GM18526 (cell line): Measurements from ENCODE around the gene TRMO.

Source experiments
- POLR2A ChIP-seq: IDR thresholded peaks from 3 replicates; pipeline ENCODE4 v1.6.1; 2011; ENCODE audit not compliant: insufficient read length; ENCODE audit errors: extremely low read depth

TRMO gene

DNA sequence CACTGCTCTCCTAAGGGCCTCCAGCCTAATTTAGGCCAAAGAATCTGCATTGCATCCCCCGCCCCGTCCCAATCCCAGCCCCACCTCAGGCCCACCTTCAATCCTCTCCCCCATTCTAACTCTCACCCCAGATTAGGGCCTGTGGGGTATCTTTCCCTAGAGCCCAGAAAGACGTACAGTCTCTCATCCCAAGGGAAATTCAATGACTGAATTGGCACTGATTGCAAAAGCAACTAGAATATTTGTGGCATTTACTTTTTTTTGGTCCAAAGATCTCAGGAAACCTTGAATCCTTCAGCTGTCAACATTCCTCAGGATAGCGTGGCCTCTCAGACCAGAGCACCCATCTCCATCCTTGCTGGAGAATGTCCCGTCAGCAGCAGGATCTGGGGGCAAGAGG, 30.6 kb downstream of the TRMO start:
- TF ChIP-seq POLR2A: no peak

DNA sequence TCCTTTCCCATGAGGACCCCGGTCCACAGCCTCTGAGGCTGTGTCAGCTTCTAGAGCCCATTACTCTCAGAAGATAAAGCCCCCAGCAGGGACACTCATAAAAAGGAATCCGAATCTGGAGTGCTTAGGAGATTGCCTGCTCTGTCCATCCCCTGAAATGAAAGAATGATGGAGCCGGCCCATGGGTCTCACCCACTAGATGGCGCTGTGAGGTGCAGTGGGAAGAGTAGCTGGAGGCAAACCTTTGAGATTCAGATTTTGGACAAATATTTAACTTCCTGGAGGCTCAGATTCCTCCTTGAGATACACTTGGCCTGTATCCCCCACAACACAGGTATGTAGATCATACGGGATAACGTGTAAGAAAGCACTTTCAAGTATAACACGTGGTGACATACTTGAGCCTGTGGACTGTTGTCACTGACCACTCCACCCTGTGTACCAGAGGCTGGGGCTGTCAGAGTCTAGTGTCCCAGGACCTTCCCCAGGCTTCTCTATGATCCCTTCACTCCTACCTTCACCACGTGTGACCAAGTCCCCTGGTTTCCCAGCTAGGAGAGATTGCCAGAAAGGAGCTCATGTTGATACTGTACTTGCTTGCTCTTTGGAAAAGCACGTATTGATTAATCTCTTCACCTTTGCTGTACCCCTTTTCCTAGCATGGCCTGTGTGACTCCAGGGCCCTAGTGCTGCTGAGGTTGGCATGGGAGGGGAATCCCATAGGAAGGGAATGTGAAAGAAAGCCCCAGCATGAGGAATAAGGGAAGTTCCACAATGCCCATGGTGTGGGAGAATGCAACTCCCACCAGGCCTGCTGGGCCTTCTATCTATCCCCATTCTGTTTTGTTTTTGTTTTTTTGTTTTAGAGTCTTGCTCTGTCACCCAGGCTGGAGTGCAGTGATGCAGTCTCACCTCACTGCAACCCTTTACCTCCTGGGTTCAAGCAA, 32.1 kb downstream of the TRMO start:
- TF ChIP-seq POLR2A: no peak

DNA sequence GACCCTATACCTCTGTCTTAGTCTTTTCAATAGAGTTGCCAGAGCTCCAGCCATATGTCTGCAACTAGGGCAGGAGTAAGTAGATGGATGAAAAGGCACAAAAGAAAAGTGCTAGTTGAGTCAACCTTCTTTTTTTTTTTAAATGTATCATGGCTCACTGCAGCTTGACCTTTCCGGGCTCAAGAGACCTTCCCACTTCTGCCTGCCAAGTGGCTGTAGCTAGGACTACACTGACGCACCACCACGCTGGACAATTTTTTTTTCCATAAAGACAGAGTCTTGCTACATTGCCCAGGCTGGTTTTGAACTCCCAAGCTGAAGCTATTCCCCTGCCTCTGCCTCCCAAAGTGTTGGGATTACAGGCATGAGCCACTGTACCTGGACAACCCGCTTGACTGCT, 42.0 kb downstream of the TRMO start:
- TF ChIP-seq POLR2A: no peak

DNA sequence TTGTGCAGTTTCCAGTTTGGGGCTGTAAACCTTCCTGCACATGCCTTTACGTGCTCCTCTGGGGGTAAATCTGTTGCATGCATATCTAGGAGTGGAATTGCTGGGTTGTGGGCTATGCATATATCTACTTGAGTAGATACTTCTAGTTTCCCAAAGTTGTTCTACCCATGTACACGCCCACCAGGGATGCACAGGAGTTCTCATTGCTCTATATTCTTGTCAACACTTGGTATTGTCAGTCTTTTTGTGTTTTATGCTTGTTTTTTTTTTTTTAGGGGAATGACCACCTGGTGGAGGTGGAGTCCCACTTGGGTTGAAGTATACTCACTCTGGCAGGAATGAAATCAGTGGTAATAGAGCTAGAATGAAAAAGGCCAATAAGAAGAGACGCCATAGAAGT, 46.2 kb downstream of the TRMO start:
- TF ChIP-seq POLR2A: no peak

DNA sequence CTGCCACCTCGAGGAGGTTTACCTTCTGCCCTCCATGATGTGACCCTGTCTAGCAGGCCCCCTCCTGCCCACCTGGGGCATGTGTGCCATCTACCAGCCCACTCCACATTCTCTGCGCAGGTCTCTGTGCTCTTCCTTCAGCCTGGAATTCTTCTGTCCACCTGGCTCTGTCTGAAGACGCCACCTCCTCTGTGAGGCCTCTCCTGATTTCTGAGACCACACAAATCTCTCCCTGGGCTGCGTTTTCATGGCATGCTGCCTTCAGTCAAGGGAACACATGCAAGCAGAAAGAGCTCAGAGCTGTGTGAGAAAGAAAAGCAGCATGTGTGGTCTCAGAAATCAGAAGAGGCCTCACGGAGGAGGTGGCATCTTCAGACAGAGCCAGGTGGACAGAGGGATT, 47.2 kb downstream of the TRMO start:
- no peak for TF ChIP-seq POLR2A

DNA sequence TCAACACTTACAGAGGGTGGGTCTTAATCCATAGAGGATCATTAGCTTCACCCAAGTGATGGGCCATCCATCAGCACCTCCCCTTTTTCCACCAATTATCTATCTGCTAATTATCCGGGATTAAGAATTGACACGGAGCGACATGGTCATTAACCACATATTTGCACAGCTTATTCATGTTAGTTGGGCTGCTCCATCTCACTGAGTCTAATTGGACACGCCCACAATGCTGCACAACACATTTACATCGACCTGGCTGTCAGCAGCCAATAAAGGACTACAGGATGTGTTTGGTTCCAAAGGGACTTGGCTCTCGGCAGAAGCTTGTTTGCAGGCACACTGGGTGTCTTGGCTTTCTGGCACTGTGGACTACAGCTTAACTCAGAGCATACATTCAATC, 47.7 kb downstream of the TRMO start:
- TF ChIP-seq POLR2A: no peak

DNA sequence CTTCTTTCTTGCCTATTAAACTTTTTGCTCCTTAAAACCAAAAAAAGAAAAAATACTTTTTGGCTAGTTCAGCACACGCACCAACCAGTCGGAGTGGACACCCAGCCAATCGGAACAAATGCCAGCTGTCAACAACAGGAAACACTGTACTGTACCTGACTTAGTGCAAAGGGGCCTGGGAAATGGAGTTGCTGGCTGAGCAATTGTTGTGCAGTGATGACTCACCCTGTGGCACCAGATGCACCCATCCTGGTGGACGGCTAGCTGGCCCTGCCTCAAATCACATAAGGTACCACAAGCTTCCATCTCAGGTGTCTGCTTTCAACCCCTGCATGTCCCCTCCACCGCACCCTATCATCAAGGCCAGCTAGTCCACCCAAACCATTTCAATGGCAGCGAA, 48.4 kb downstream of the TRMO start:
- TF ChIP-seq POLR2A: no peak

DNA sequence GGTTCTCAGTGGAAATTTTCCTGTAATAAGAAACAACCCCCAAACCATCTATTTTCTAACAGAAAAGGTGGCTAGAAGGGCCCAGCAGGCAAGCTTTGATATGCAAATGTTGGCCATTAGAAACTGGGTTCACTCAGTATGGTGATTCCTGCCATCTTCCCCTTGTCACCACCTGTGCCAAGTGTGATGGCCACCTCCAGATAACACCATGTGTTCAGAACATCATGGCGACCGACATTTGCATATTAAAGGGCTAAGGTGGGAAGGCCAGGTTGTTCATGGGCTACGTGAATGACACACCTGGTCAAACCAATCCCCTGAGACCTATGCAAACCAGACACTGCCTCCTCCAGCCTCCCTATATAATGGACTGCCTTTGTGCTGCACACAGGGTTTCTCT, 48.9 kb downstream of the TRMO start:
- no peak for TF ChIP-seq POLR2A

DNA sequence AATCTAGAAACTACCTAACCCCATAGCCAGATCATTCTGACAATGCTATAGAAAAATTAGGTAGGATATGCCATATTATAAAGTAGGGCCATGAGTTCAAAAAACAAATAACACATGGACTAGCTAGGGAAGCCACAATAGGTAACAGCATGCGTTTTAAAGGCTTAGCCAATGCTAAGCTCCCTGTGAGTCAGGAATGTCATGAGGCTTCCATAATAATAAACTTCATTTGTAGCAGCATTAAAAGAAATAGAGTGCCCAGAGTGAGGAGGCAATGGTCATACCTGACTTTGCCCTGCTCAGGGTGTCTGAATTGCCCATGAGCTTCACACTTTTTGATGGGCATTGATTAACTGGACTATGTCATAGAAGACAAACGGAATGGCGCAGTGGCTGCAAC, 53.4 kb downstream of the TRMO start:
- TF ChIP-seq POLR2A: no peak

DNA sequence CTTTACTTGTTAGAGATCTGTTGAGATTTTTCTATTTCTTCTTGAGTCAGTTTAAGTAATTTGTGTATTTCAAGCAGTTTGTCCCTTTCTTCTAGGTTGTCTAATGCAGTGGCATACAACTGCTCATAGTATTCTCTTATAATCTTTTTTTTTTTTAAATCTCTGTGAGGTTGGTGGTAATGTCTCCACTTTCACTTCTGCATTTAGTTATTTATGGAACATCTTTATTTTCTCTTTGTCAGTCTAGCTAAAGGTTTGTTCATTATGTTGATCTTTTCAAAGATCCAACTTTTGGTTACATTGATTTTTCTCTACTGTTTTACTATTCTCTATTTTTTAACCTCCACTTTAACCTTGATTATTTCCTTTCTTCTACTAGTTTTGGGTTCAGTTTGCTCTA, 55.5 kb downstream of the TRMO start:
- no peak for TF ChIP-seq POLR2A

DNA sequence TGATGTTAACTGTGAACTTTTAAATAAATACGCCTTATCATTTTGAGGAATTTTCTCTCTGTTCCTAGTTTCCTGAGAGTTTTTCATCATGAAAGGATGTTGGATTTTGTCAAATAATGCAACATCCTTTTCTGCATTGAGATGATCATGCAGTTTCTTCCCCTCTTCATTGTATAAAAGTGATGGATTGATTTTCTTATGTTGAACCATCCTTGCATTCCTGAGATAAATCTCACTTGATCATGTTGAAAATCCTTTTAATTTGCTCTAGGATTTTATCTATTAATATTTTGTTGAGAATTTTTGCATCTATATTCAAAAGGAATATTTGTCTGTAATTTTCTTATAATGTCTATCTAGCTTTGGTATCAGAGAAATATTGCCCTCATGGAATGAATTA, 56.0 kb downstream of the TRMO start:
- TF ChIP-seq POLR2A: no peak

DNA sequence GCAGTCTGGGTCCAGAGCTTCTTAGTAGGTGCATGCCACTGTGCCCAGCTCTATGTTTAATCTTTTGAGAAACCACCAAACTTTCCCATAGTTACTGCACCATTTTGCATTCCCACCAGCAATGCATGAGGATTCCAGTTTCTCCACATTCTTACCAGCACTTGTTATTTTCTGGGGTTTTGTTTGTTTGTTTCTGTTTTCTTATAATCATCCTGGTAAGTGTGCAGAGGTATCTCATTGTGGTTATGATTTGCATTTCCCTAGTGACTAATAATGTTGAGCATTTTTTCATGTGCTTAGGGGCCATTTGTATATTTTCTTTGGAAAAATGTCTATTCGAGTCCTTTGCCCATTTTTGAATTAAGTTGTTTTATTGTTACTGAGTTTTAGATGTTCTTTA, 57.9 kb downstream of the TRMO start:
- TF ChIP-seq POLR2A: no peak

DNA sequence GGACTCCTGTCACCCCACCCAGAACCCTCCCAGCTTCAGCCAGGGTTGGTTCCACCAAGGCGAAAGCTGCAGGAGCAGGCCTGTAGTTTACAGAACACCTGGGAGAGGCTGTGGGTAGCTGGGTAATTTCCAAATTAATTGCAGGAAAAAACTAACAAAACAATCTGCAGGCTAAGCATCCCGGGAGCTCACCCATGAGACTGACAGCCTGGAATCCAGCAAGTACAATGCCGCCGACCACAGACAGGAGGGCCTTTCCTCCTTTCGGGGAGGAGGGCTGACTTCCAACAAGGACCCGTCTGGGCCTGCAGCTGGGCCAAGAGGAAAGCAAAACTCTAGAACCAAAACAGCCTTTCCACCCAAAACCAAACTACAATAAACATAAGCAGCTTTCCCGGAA, 59.0 kb downstream of the TRMO start:
- no peak for TF ChIP-seq POLR2A

DNA sequence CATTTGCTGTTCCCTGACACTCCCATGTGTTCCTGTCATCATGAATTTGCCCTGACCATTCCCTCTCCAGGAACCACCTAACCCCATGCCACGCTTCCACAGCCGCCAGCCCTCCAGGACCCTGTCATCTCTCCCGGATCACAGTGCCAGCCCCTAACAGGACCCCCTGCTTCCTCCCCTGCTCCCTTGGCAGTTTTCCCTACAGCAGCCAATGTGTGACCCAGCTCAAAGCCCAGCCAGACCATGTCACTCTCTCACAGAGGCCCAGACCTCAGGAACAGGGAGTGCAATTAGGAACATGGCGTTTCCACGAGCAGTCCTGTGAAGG, 61.2 kb downstream of the TRMO start:
- TF ChIP-seq POLR2A: no peak

DNA sequence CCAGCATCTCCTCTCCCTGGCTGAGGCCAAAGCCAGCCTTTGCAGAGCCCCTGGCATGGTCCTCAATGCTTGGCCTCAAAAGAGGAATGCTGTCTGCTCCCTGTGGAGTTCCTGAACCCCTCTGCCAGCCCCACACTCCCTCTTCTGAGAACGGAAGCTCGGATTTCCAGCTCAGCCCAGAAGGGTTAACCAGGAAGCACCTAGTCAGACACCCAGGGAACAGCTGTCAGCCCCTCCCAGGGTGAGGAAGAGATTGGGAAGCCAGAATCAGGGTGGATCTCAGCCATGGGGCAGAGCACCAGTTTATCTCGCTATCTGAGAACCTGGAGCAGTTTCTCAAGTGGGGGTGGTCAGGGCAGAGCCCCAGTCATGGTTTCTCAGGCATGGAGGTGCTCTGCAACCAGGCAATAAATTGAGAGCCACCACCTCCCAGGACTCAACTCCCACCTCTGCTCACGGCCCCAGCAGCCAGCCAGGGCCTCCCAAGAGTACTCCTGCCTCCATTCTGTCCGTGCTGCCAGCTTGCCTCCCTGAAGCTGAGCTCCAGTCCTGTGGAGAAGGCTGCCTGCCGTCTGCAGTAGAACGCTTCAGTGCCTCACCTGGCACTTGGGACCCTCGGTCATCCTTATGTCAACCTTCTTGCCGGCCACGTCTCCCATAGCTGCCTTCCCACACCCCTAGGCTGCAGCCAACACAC, 61.7 kb downstream of the TRMO start:
- TF ChIP-seq POLR2A: no peak

DNA sequence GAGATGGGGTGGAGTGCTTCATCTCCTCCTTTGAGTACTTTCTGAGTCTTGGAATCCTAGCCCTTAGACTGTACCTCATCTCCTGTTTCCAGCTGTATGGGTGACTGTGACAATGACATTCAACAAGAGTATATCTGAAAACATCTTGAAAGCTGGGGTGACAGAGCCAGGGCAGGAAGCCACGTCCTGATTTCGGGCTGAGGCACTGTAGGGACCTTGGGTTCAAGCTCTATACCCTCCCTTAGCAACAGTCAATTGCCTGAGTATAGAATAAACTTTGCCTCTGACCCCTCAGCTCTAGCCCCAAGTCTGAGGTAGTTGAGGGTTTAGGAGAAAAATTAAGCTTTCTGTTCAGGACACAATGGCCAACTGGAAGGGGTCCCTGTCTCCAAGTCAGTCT, 63.0 kb downstream of the TRMO start:
- TF ChIP-seq POLR2A: no peak

DNA sequence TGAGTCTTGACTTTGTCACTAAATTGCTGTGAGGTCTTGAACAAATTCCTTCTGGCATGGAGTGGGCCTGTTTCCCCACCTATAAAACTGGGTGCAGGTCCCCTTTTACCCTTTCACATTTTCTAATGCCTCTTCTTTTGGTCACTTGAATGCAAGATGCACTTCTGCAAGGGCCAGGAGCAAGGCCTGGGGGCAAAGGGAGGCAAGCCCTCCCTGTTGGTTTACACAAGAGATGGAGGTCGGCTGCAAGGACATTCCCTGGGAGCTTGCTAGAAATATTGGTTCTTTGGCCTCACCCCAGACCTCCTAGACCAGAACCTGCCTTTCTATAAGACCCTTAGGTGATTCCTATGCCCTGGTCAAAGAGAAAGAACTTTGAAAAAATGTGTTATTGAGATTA, 63.5 kb downstream of the TRMO start:
- TF ChIP-seq POLR2A: no peak
